Measurements from ENCODE around the gene DUSP8.

- TF ChIP-seq CTCF (IDR thresholded peaks at IDR 0.05; ENCODE audit: insufficient read depth, low read length) (no peak), SPI1 (IDR thresholded peaks at IDR 0.05; ENCODE audit: borderline replicate concordance, low read depth) (no peak)
Observed at GRCh38 chr11:1548221-1549070, 23.6 kb downstream of the DUSP8 start.
